ENCODE measurements around the gene OR2G6. TPM values are rescaled to one million over a fixed set of nuclear protein-coding genes. Genes with fewer than 3 reads are reported as not detected.

The OR2G6 gene
- total RNA-seq, 1 experiment from 2014 or later: not detected

- no TSS peak for BruUV-seq (replicated peaks)
- no peaks in the 10 kb centered on the region for H3K36me3 Mint-ChIP-seq (ENCODE audit: insufficient read depth, unreplicated experiment)
- H3K27me3 Mint-ChIP-seq (ENCODE audit: insufficient read depth, unreplicated experiment): peaks cover 26% of the 10 kb centered on the region
- TF ChIP-seq, protein P1, sequence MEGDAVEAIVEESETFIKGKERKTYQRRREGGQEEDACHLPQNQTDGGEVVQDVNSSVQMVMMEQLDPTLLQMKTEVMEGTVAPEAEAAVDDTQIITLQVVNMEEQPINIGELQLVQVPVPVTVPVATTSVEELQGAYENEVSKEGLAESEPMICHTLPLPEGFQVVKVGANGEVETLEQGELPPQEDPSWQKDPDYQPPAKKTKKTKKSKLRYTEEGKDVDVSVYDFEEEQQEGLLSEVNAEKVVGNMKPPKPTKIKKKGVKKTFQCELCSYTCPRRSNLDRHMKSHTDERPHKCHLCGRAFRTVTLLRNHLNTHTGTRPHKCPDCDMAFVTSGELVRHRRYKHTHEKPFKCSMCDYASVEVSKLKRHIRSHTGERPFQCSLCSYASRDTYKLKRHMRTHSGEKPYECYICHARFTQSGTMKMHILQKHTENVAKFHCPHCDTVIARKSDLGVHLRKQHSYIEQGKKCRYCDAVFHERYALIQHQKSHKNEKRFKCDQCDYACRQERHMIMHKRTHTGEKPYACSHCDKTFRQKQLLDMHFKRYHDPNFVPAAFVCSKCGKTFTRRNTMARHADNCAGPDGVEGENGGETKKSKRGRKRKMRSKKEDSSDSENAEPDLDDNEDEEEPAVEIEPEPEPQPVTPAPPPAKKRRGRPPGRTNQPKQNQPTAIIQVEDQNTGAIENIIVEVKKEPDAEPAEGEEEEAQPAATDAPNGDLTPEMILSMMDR (IDR thresholded peaks at IDR 0.05; ENCODE audit: unreplicated experiment): no peak
- DNase-seq (ENCODE audit: unreplicated experiment): no peak
- ChIA-PET CTCF (interaction anchor here (0.6 kb wide), 1 partner anchor 447 kb away, joined by 5 read pairs; no protein-coding TSS in a partner anchor), POLR2A (no interaction called here)
- peaks cover 12% of the 10 kb centered on the region for H3K4me1 Mint-ChIP-seq (ENCODE audit: insufficient read depth, unreplicated experiment)
- no peak overlapping the region for H3K27ac Mint-ChIP-seq (ENCODE audit: low read depth, unreplicated experiment)
- H3K9me3 Mint-ChIP-seq (ENCODE audit: unreplicated experiment): peaks cover 15% of the 10 kb centered on the region
- intact Hi-C loops (cut with micrococcal nuclease): no loop called here
- no peak overlapping the region for H3K4me3 Mint-ChIP-seq (ENCODE audit: unreplicated experiment)
Measured at GRCh38 chr1:248576260-248576980, 68.5 kb downstream of the OR2G6 start.

Other genes starting within 250 kb of the OR2G6 start
- not detected in 2 replicates for gene OR2T33, start 230.1 kb upstream of the OR2G6 start, total RNA-seq (2022)
- gene OR2T12, start 204.6 kb upstream of the OR2G6 start, total RNA-seq (2022): not detected in 2 replicates
- not detected in 2 replicates for gene OR2M7, start 183.5 kb upstream of the OR2G6 start, total RNA-seq (2022)
- gene OR14C36, start 159.3 kb upstream of the OR2G6 start, total RNA-seq (2022): not detected in 2 replicates
- not detected in 2 replicates for gene OR2T4, start 146.4 kb upstream of the OR2G6 start, total RNA-seq (2022)
- gene OR2T6, start 132.3 kb upstream of the OR2G6 start, total RNA-seq (2022): not detected in 2 replicates
- not detected in 2 replicates for gene OR2T1, start 105.0 kb upstream of the OR2G6 start, total RNA-seq (2022)
- not detected in 2 replicates for gene OR2T2, start 62.4 kb upstream of the OR2G6 start, total RNA-seq (2022)
- gene OR2T3, start 34.7 kb upstream of the OR2G6 start, total RNA-seq (2022): not detected in 2 replicates
- gene OR2T5, start 19.5 kb upstream of the OR2G6 start, total RNA-seq (2022): not detected in 2 replicates
- gene OR2T29, start 54.7 kb downstream of the OR2G6 start, total RNA-seq (2022): not detected in 2 replicates
- not detected in 2 replicates for gene OR2T34, start 66.7 kb downstream of the OR2G6 start, total RNA-seq (2022)
- gene OR2T10, start 89.6 kb downstream of the OR2G6 start, total RNA-seq (2022): not detected in 2 replicates
- gene OR2T11, start 127.0 kb downstream of the OR2G6 start, total RNA-seq (2022): not detected in 2 replicates
- not detected in 2 replicates for gene OR2T35, start 137.2 kb downstream of the OR2G6 start, total RNA-seq (2022)
- not detected in 2 replicates for gene OR2T27, start 147.5 kb downstream of the OR2G6 start, total RNA-seq (2022)
- gene OR14I1, start 194.7 kb downstream of the OR2G6 start, total RNA-seq (2022): not detected in 2 replicates
- not detected in 2 replicates for gene LYPD8, start 247.7 kb downstream of the OR2G6 start, total RNA-seq (2022)

Data from MCF 10A (cell line).